SK-N-MC (cell line): ENCODE results near the gene TMED8.

ENCODE experiments used
- EZH2 ChIP-seq: fragments of 200-600 bp; sonication (generic); IDR thresholded peaks from one replicate; pipeline ENCODE4 v1.6.1; 2017; ENCODE audit warnings: antibody characterized with exemption
- POLR2AphosphoS5 ChIP-seq: IDR thresholded peaks from 2 replicates; pipeline ENCODE4 v1.6.1; 2012; ENCODE audit warnings: mild to moderate bottlenecking, low read depth, low read length, borderline replicate concordance

DNA sequence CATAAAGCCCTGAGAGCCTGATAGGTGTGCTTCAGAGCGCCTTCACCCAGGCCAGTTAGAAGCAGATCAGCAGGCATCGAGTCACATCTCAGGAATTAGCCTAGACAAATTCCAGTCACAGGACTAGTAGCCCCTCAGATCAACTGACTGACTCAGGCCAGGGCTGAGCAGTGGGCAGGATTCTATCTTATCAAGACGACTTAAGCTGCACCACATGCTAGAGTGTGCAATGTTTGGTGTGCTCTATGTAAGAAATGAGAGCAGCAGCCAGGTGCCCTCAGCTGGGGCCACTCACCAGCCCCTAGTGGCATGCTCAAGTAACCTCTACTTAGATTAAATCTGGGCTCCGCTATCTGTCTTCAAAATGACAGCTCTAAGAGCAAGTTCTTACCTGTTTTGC is 86.2 kb downstream of the TMED8 start:
- TF ChIP-seq EZH2 (no peak), POLR2AphosphoS5 (no peak)
